Stimulated activated CD4-positive, alpha-beta T cell treated with anti-CD3 and anti-CD28 coated beads, TNF-alpha, amount 100 ng/mL, for 24 hours (primary cell): ENCODE measurements around the gene CXCR1.
"Not testable (repeated sequence)": the region's sequence is repeated elsewhere in the genome, so short reads cannot be mapped to it uniquely, and the experiment has no call there.

Experiments
- DNase-seq, 3 experiments: peaks; one replicate each; pipeline ENCODE4 v3.0.0-alpha.2; 2020; ENCODE audit warnings: low read depth in 3 of 3

CXCR1 gene

GRCh38 chr2:218161644-218162043, 5.1 kb downstream of the CXCR1 start:
- no peak for DNase-seq

- no peak for DNase-seq
Measured at GRCh38 chr2:218155953-218156479, 10.7 kb downstream of the CXCR1 start.

- no peak for DNase-seq
Measured at GRCh38 chr2:218152777-218153176, 14.0 kb downstream of the CXCR1 start.

GRCh38 chr2:218152172-218152571, 14.6 kb downstream of the CXCR1 start:
- DNase-seq: no peak

GRCh38 chr2:218149848-218150440, 16.8 kb downstream of the CXCR1 start:
- no peak for DNase-seq

GRCh38 chr2:218149098-218149497, 17.7 kb downstream of the CXCR1 start:
- DNase-seq: no peak

- no peak for DNase-seq
Measured at GRCh38 chr2:218146056-218146455, 20.7 kb downstream of the CXCR1 start.

GRCh38 chr2:218145124-218145523, 21.6 kb downstream of the CXCR1 start:
- no peak for DNase-seq

- no peak for DNase-seq
Measured at GRCh38 chr2:218138047-218138446, 28.7 kb downstream of the CXCR1 start.

- no peak for DNase-seq
Measured at GRCh38 chr2:218137514-218137913, 29.2 kb downstream of the CXCR1 start.

- DNase-seq: no peak
Measured at GRCh38 chr2:218130822-218131221, 35.9 kb downstream of the CXCR1 start.

- DNase-seq: no peak
Measured at GRCh38 chr2:218130377-218130776, 36.4 kb downstream of the CXCR1 start.

- DNase-seq: no peak
Measured at GRCh38 chr2:218129458-218130135, 37.2 kb downstream of the CXCR1 start.

GRCh38 chr2:218128781-218129457, 37.8 kb downstream of the CXCR1 start:
- no peak for DNase-seq

- no peak for DNase-seq
Measured at GRCh38 chr2:218127929-218128455, 38.8 kb downstream of the CXCR1 start.

- no peak for DNase-seq
Measured at GRCh38 chr2:218125626-218126080, 41.1 kb downstream of the CXCR1 start, which contains the start of gene CXCR2. Gene CXCR2 (plus strand): TSS chr2:218126028. CDS start chr2:218134802, 8,774 bp downstream.

GRCh38 chr2:218125095-218125494, 41.7 kb downstream of the CXCR1 start:
- DNase-seq: no peak

GRCh38 chr2:218123986-218124385, 42.8 kb downstream of the CXCR1 start:
- DNase-seq: no peak

- DNase-seq: not testable (repeated sequence)
Measured at GRCh38 chr2:218122286-218122685, 44.5 kb downstream of the CXCR1 start.

GRCh38 chr2:218121789-218122188, 45.0 kb downstream of the CXCR1 start:
- not testable (repeated sequence) for DNase-seq
